Activated naive CD8-positive, alpha-beta T cell treated with anti-CD3 and anti-CD28 coated beads, Interleukin-2, amount 50 U/mL, for 16 hours (primary cell): ENCODE measurements around the gene JAK1.

ENCODE experiments used
- DNase-seq: peaks from one replicate; pipeline ENCODE4 v3.0.0-alpha.2; 2020; ENCODE audit warnings: low read depth, low spot score

Gene JAK1

GRCh38 chr1:64867266-64867665 lies 99.1 kb downstream of the JAK1 start:
- no peak for DNase-seq

- no peak for DNase-seq
Measured at GRCh38 chr1:64866689-64867088, 99.7 kb downstream of the JAK1 start.

- DNase-seq = no peak
Measured at GRCh38 chr1:64865105-64865757, 101.1 kb downstream of the JAK1 start.

- no peak for DNase-seq
Measured at GRCh38 chr1:64864018-64864940, 102.1 kb downstream of the JAK1 start.

- DNase-seq = no peak
Measured at GRCh38 chr1:64861611-64862010, 104.7 kb downstream of the JAK1 start.

GRCh38 chr1:64857347-64857746 lies 109.0 kb downstream of the JAK1 start:
- no peak for DNase-seq

- no peak for DNase-seq
Measured at GRCh38 chr1:64856553-64856952, 109.8 kb downstream of the JAK1 start.

GRCh38 chr1:64855557-64855956 lies 110.8 kb downstream of the JAK1 start:
- no peak for DNase-seq

- DNase-seq = no peak
Measured at GRCh38 chr1:64854674-64855073, 111.7 kb downstream of the JAK1 start.

GRCh38 chr1:64851664-64852063 lies 114.7 kb downstream of the JAK1 start:
- DNase-seq = no peak

GRCh38 chr1:64850846-64851245 lies 115.5 kb downstream of the JAK1 start:
- no peak for DNase-seq

- no peak for DNase-seq
Measured at GRCh38 chr1:64849942-64850341, 116.4 kb downstream of the JAK1 start.

- DNase-seq = no peak
Measured at GRCh38 chr1:64848803-64849202, 117.5 kb downstream of the JAK1 start.

- DNase-seq = no peak
Measured at GRCh38 chr1:64848136-64848535, 118.2 kb downstream of the JAK1 start.

- no peak for DNase-seq
Measured at GRCh38 chr1:64847666-64848065, 118.7 kb downstream of the JAK1 start.

- DNase-seq = no peak
Measured at GRCh38 chr1:64846573-64847430, 119.5 kb downstream of the JAK1 start.

GRCh38 chr1:64845831-64846425 lies 120.4 kb downstream of the JAK1 start:
- DNase-seq = no peak

- DNase-seq = no peak
Measured at GRCh38 chr1:64844609-64845008, 121.7 kb downstream of the JAK1 start.

- no peak for DNase-seq
Measured at GRCh38 chr1:64844175-64844574, 122.2 kb downstream of the JAK1 start.

- DNase-seq = no peak
Measured at GRCh38 chr1:64843675-64844074, 122.7 kb downstream of the JAK1 start.

- DNase-seq = no peak
Measured at GRCh38 chr1:64842224-64842623, 124.1 kb downstream of the JAK1 start.
